GM18951 (cell line): ENCODE data around the gene SRSF9.
A peak's percentile ranks its signal among the peaks of the same experiment; 100 is the strongest.
"Not testable (repeated sequence)": the region's sequence is repeated elsewhere in the genome, so short reads cannot be mapped to it uniquely, and the experiment has no call there.

Experiments used
- POLR2A ChIP-seq: IDR thresholded peaks from 4 replicates; pipeline ENCODE4 v1.6.1; 2011; ENCODE audit warnings: mild to moderate bottlenecking; ENCODE audit not compliant: insufficient read length, insufficient read depth; ENCODE audit errors: extremely low read depth
- in situ Hi-C: fragments of 300-500 bp; cut with MboI; formaldehyde crosslinking; loops from one replicate; pipeline ENCODE4 v1.12.0; 2022; ENCODE audit warnings: low sequenced_read_pairs, mixed read lengths, inconsistent platforms; ENCODE audit not compliant: unreplicated experiment

Gene SRSF9

DNA sequence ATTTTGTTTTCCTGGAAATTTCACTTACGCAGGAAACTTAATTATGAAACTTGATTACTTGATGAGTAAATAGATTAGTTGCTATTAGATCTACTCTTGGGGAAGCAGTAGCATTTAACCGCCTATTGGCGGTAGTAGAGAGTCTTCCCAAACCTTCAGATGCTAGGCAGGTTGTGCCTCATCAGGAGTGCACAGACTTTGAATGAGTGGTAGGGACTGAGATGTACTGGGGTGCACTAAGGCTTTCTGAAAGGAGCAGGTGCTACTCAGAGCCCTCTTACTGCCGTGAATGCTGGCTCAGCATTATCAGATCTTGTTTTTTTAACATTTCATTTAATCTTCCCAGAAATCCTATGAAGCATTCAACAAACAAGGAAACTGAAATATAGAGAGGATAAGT, 15.6 kb downstream of the SRSF9 start:
- in situ Hi-C loops = no loop called here
- TF ChIP-seq POLR2A = no peak

GRCh38 chr12:120453060-120453750, 16.3 kb downstream of the SRSF9 start:
- in situ Hi-C loops = no loop called here
- no peak for TF ChIP-seq POLR2A

DNA sequence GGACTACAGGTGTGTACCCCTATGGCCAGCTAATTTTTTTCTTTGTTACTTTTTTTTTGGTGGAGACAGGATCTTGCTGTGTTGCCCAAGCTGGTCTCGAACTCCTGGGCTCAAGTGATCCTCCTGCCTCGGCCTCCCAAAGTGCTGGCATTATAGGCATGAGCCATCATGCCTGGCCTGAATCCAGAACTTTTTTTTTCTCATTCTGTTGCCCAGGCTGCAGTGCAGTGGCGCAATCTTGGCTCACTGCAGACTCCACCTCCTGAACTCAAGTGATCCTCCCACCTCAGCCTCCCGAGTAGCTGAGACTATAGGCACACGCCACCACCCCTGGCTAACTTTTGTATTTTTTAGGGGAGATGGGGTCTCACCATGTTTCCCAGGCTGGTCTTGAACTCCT, 17.0 kb downstream of the SRSF9 start:
- in situ Hi-C loops = not testable (repeated sequence)

DNA sequence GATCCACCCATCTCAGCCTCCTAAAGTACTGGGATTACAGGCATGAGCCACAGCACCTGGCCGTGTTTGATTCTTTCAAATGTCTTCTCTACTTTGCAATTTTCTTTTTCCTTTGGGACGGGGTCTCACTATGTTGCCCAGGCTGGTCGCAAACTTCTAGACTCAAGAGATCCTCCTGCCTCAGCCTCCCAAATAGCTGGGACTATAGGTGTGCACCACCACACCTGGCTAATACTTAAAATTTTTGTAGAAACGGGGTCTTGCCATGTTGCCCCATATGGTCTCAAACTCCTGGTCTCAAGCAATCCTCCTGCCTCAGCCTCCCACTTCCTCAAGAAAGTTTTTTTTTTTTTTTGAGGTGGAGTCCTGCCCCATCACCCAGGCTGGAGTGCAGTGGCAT, 21.6 kb downstream of the SRSF9 start:
- no peak for TF ChIP-seq POLR2A
- in situ Hi-C loops = no loop called here

DNA sequence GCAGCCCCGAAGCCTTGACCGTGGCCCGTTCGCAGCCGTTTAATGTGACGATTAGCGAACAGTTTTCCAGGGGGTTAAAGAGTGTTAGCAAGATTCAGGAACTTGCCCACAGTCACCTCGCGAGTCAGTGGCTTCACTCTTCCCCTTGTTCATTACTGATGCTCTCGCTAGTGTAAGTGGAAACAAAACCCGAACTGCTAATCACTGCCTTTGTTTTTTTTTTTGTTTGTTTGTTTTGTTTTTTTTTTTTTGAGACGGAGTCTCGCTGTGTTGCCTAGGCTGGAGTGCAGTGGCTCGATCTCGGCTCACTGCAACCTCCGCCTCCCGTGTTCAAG, 22.7 kb downstream of the SRSF9 start:
- in situ Hi-C loops = not testable (repeated sequence)

GRCh38 chr12:120445911-120446843, 23.4 kb downstream of the SRSF9 start, which contains the start of the genes GATC and TRIAP1:
Gene GATC (plus strand): TSS chr12:120446444. CDS start chr12:120446481, 37 bp downstream.
Gene TRIAP1 (minus strand): TSS chr12:120446384. CDS start chr12:120446372, 12 bp downstream.
- TF ChIP-seq POLR2A = peak; percentile 89
- in situ Hi-C loops = no loop called here

DNA sequence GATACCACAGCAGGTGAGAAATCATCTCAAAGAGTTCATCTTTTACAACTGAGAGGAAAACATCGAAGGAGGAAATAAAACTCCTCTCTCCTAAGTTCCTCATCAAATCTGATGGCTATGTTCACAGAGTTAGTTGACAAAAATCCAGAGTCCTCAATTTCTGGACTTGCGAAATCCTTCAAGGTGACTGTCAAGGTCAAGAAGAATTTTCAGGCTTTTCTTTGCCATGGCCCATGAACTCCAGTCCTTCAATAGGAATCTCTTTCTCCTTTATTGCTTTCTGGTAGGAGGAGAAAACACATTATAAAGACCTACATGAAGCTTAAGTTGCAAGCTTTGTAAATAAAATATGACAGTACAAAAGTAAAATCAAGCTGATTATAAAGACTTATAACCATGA, 24.9 kb downstream of the SRSF9 start:
- in situ Hi-C loops = no loop called here
- TF ChIP-seq POLR2A = no peak

DNA sequence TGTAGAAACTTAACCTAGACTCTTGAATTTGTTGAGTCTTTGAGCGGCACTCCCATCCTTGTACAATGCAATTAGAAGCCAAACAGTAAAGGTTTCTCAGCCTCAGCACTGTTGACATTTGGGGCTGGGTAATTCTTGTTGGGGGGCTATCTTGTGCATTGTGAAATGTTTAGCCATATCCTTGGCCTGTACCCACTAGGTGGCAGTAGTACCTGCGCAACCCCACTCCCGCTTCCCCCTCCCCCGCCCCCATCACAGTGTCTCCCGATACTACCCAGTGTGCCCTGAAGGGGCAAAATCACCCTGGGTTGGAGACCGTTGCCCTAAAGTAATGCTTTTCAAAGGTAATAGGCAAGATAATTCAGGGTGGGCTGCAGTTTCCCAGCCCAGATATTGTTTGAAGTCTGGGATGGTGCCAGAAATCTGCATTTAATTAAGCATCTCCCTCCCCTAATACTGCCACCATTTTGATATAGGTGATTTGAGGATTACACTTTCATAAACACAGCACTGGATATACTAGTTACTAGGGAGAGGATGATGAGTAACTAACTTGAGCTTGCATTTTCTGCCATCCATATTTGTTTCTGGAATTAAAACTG, 29.8 kb downstream of the SRSF9 start:
- in situ Hi-C loops = no loop called here

DNA sequence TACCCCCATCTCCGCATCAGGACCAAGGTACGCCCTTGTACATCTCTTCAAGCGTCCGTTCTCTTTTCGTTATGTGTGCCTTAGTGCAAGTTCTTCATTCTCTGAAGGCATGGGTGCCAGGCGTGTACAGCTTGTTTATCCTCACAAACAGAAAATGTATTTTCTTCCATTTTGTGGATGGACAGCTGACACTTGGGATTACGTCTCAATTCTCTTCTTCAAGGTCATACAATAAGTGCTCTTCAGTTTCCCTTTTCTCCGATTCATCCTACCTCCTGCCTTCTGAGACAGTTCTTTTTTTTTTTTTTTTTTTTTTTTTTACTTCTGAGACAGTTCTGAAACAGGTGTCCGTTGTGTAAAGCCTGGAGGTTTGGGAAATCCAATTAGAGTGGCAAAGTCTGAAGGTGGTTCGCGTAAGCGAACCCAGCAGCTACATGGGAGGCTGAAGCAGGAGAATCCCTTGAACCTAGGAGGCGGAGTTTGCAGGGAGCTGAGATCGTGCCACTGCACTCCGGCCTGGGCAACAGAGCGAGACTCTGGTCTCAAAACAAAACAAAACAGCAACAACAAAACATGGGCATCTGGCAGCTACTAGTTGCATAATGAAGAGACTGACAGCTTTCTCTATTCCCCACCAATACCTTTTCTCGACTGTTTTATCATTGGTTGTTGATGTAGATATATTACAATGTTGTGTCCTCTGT, 30.9 kb downstream of the SRSF9 start:
- TF ChIP-seq POLR2A = no peak
- in situ Hi-C loops = no loop called here

More for the DNA sequence above, 29.8 kb downstream of the SRSF9 start:
- TF ChIP-seq POLR2A = no peak

DNA sequence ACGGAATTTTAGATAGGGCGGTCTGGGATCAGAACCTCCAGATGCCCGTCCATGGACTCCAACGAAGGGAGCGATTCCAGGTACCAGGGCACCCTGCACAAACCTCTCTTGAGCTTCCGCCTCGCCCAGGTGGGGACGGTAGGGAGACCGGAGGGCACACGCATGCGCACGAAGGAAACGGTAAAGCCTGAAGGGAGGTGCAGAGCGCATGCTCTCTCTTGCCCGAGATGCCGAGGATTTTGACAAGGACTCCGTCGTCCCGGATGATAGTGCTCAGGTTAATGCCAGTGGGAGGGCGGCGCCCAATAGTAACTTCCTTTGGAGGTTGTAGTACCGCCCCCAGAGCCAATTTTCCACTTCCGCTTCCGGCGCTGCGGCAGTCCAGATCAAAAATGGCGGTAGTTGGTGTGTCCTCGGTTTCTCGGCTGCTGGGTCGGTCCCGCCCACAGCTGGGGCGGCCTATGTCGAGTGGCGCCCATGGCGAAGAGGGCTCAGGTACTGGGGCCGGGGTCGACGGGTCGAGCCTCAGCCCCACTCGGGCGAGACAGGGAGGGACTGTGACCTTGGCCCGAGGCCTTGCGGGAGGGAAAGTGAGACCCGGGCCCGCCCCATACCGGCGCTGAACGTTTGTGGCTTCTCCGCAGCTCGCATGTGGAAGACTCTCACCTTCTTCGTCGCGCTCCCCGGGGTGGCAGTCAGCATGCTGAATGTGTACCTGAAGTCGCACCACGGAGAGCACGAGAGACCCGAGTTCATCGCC, 31.6 kb downstream of the SRSF9 start, which contains the start of gene COX6A1:
COX6A1 (plus strand) TSS at position 379 of the 760 bp plus-strand sequence; CDS start at position 393, 14 bp downstream.
- in situ Hi-C loops = no loop called here
- peak; percentile 92 for TF ChIP-seq POLR2A

DNA sequence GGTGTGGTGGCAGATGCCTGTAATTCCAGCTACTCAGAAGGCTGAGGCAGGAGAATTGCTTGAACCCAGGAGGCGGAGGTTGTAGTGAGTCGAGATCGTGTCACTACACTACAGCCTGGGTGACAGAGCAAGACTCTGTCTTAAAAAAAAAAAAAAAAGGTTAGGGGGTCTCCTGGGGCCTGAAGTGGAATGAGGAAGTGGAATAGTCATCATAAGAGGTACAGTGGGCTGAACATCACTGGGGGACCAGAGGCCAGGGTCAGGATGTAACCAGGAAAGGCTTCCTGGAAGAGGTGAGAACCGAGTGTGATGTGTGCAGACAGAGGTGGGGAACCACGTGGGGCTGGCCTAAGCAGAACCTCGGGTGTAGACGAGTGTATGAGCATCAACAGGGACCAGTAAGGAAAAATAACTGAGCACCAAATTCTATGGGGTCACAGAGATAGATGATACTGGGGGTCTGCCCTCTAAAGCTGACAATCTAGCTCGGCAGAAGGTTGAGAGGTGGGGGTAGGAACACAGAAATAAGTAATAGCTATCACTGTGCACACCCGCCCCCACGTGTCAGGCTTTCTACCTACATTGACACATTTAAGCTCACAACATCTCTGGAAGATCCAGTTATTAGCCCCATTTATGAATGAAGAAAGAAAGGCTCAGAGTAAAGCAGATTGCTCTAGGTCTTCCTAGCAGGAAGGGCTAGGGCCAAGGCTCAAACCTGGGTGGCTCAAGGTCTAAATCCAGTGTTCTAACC, 36.6 kb downstream of the SRSF9 start:
- no peak for TF ChIP-seq POLR2A
- in situ Hi-C loops = no loop called here

DNA sequence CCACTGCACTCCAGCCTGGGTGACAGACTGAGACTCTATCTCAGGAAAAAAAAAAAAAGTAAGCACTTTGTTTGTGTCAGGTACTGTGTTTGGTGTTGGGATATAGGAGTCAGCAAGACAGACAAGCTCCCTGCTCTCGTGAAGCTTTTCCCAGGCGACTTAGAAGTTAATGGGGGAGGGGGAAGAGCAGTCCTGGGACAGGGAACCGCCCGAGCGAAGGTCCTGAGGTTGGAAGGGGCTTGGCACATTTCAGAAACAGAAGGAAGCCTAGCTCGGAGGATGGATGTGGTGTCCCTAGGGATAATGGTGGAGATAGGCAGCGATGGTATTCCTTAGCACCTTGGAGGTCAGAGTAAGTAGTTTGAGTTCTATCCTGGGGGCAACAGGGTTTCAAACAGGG, 40.2 kb downstream of the SRSF9 start:
- in situ Hi-C loops = loop anchor here (10.0 kb wide), 1 partner anchor 95 kb away; no protein-coding TSS in a partner anchor
- no peak for TF ChIP-seq POLR2A
